ENCODE data around the gene DUT. TPM values are rescaled to one million over a fixed set of nuclear protein-coding genes. Genes with fewer than 3 reads are reported as not detected.

DUT gene
- total RNA-seq, 1 experiment from 2014 or later = 97.0 TPM

Other genes starting within 250 kb of the DUT start
- gene SLC24A5, start 210.4 kb upstream of the DUT start, total RNA-seq (2014; rRNA removed; shearing (Covaris generic)) = not detected in 2 replicates
- not detected in 2 replicates for gene MYEF2, start 153.1 kb upstream of the DUT start, total RNA-seq (2014; rRNA removed; shearing (Covaris generic))
- not detected in 2 replicates for gene CTXN2, start 139.8 kb upstream of the DUT start, total RNA-seq (2014; rRNA removed; shearing (Covaris generic))
- gene SLC12A1, start 125.1 kb upstream of the DUT start, total RNA-seq (2014; rRNA removed; shearing (Covaris generic)) = not detected in 2 replicates